Activated naive CD8-positive, alpha-beta T cell (primary cell): ENCODE results near the gene CHGA.

ENCODE experiments used
- H3K27ac Mint-ChIP-seq: one replicate; pipeline ENCODE4 v1.8.0; 2021; ENCODE audit warnings: mixed read lengths
- H3K27me3 Mint-ChIP-seq: one replicate; pipeline ENCODE4 v1.8.0; 2021; ENCODE audit warnings: mixed read lengths
- H3K36me3 Mint-ChIP-seq: one replicate; pipeline ENCODE4 v1.8.0; 2021; ENCODE audit warnings: mixed read lengths
- H3K4me1 Mint-ChIP-seq: one replicate; pipeline ENCODE4 v1.8.0; 2021; ENCODE audit warnings: low read depth, mixed read lengths
- H3K4me3 Mint-ChIP-seq: one replicate; pipeline ENCODE4 v1.8.0; 2021; ENCODE audit warnings: mild to moderate bottlenecking, mixed read lengths
- H3K9me3 Mint-ChIP-seq: one replicate; pipeline ENCODE4 v1.8.0; 2021; ENCODE audit warnings: low read depth, mixed read lengths

CHGA gene

GRCh38 chr14:92917956-92918355, 5.0 kb upstream of the CHGA start:
- H3K27ac Mint-ChIP-seq = no peak overlapping the region
- no peaks in the 10 kb centered on the region for H3K9me3 Mint-ChIP-seq
- peaks cover 23% of the 10 kb centered on the region for H3K27me3 Mint-ChIP-seq
- H3K36me3 Mint-ChIP-seq = no peaks in the 10 kb centered on the region
- H3K4me1 Mint-ChIP-seq = peaks cover 5% of the 10 kb centered on the region
- H3K4me3 Mint-ChIP-seq = no peak overlapping the region

DNA sequence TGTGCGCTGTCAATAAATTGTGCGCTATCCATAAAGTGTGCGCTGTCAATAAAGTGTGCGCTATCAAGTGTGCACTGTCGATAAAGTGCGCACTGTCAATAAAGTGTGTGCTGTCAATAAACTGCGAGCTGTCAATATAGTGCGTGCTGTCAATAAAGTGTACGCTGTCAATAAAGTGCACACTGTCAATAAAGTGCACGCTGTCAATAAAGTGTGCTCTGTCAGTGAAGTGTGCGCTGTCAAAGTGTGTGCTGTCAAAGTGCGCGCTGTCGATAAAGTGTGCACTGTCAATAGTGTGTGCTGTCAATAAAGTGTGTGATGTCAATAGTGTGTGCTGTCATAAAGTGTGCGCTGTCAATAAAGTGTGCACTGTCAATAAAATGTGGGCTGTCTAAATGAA, 2.9 kb upstream of the CHGA start:
- Mint-ChIP-seq H3K4me3 (no peak overlapping the region), H3K9me3 (no peaks in the 10 kb centered on the region), H3K36me3 (no peaks in the 10 kb centered on the region), H3K27me3 (peaks cover 25% of the 10 kb centered on the region), H3K4me1 (peaks cover 6% of the 10 kb centered on the region), H3K27ac (no peak overlapping the region)

DNA sequence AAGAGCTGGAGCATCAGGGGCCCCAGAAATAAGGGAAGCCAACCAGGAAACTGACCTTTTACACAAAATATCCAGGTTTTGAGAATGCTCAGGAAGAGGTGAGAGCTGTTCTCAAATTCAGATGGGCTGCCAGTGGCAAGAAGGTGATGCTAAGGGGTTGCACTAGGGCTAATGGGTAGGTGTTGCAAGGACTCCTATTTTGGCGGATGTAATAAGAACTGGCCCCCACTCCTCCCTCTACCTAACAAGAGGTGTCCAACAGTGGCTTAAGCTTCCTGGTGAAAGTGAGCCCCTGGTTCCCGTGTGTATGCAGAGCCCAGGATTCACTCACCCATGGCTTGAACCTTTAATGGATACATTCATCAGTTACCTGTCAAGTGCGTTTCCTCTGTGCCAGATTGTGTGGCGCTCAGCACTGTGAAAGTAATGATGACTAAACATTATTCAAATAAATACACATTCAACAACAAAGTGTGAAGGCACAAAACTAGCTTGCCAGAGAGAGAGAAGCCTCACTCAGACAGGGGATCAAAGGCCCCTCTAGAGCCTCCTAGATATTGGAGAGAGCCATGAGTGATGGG, 705 bp upstream of the CHGA start:
- no peaks in the 10 kb centered on the region for H3K9me3 Mint-ChIP-seq
- H3K4me3 Mint-ChIP-seq = no peak overlapping the region
- H3K36me3 Mint-ChIP-seq = no peaks in the 10 kb centered on the region
- H3K4me1 Mint-ChIP-seq = peaks cover 6% of the 10 kb centered on the region
- H3K27me3 Mint-ChIP-seq = peaks cover 25% of the 10 kb centered on the region
- H3K27ac Mint-ChIP-seq = no peak overlapping the region

DNA sequence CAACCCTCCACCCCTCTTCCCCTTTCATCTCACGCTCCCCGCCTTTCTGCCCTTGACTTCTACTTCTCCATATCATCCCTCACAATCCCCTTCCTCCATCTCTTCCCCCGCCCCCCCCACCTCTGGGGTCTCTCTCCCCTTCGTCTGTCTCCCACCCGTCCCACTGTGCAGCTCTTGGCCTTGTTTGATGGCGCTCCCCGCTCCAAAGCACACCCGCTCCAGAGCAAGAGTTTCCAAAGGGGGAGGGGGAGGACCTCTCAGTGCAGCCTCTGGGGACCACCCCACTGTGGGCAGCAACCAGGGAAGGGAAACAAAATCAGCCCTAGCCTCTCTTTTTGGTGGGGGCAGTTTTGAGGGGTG, 774 bp downstream of the CHGA start:
- Mint-ChIP-seq H3K4me1 (peaks cover 6% of the 10 kb centered on the region), H3K36me3 (no peaks in the 10 kb centered on the region), H3K27me3 (peaks cover 25% of the 10 kb centered on the region), H3K9me3 (no peaks in the 10 kb centered on the region), H3K27ac (no peak overlapping the region), H3K4me3 (no peak overlapping the region)

- H3K27me3 Mint-ChIP-seq = peaks cover 24% of the 10 kb centered on the region
- peaks cover 6% of the 10 kb centered on the region for H3K4me1 Mint-ChIP-seq
- H3K36me3 Mint-ChIP-seq = no peaks in the 10 kb centered on the region
- H3K4me3 Mint-ChIP-seq = no peak overlapping the region
- no peak overlapping the region for H3K27ac Mint-ChIP-seq
- no peaks in the 10 kb centered on the region for H3K9me3 Mint-ChIP-seq
Measured at GRCh38 chr14:92924247-92924646, 1.3 kb downstream of the CHGA start.

GRCh38 chr14:92925446-92925845, 2.5 kb downstream of the CHGA start:
- H3K4me1 Mint-ChIP-seq = peaks cover 6% of the 10 kb centered on the region
- H3K36me3 Mint-ChIP-seq = no peaks in the 10 kb centered on the region
- H3K4me3 Mint-ChIP-seq = no peak overlapping the region
- peaks cover 17% of the 10 kb centered on the region for H3K27me3 Mint-ChIP-seq
- no peaks in the 10 kb centered on the region for H3K9me3 Mint-ChIP-seq
- H3K27ac Mint-ChIP-seq = no peak overlapping the region

DNA sequence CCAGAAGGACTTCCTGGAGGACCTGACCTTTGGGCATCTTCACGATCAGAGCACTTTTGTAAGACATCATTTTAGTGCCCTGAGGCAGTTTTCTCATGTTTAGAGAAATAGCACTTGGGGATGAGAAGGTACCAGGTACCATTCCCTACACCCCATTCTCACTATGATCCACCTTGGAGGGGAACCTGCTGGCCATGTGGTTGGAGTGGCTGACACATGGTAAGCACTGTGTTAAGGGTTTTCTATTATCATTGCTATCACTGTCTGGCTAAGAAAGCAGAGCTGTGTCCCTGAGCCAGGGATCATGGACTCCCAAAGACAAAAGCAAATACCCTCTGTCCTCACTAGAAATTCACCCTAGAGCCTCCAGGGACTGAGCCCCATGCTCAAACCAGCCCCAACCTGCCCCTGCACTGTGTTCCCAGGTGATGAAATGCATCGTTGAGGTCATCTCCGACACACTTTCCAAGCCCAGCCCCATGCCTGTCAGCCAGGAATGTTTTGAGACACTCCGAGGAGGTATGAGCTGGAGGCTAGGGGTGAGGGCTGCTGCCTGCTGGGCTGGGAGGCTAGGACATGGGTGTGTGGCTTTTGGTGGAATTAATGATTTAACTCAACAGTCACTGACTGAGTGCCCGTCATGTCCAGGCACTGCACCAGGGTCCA, 3.4 kb downstream of the CHGA start:
- H3K4me1 Mint-ChIP-seq = peaks cover 6% of the 10 kb centered on the region
- H3K27ac Mint-ChIP-seq = no peak overlapping the region

GRCh38 chr14:92926931-92927330, 4.0 kb downstream of the CHGA start:
- peaks cover 10% of the 10 kb centered on the region for H3K27me3 Mint-ChIP-seq
- peaks cover 6% of the 10 kb centered on the region for H3K4me1 Mint-ChIP-seq
- no peak overlapping the region for H3K4me3 Mint-ChIP-seq
- no peak overlapping the region for H3K27ac Mint-ChIP-seq
- H3K9me3 Mint-ChIP-seq = no peaks in the 10 kb centered on the region
- no peaks in the 10 kb centered on the region for H3K36me3 Mint-ChIP-seq

More for the DNA sequence above, 3.4 kb downstream of the CHGA start:
- no peaks in the 10 kb centered on the region for H3K36me3 Mint-ChIP-seq
- peaks cover 13% of the 10 kb centered on the region for H3K27me3 Mint-ChIP-seq
- no peak overlapping the region for H3K4me3 Mint-ChIP-seq
- no peaks in the 10 kb centered on the region for H3K9me3 Mint-ChIP-seq

GRCh38 chr14:92927349-92928257, 4.7 kb downstream of the CHGA start:
- H3K9me3 Mint-ChIP-seq = no peaks in the 10 kb centered on the region
- H3K27me3 Mint-ChIP-seq = peaks cover 5% of the 10 kb centered on the region
- H3K4me3 Mint-ChIP-seq = no peak overlapping the region
- peaks cover 2% of the 10 kb centered on the region for H3K4me1 Mint-ChIP-seq
- H3K27ac Mint-ChIP-seq = no peak overlapping the region
- H3K36me3 Mint-ChIP-seq = no peaks in the 10 kb centered on the region

- Mint-ChIP-seq H3K4me1 (peaks cover 1% of the 10 kb centered on the region), H3K9me3 (no peaks in the 10 kb centered on the region), H3K4me3 (no peak overlapping the region), H3K36me3 (no peaks in the 10 kb centered on the region), H3K27ac (no peak overlapping the region), H3K27me3 (peaks cover 4% of the 10 kb centered on the region)
Measured at GRCh38 chr14:92928258-92928629, 5.3 kb downstream of the CHGA start.

DNA sequence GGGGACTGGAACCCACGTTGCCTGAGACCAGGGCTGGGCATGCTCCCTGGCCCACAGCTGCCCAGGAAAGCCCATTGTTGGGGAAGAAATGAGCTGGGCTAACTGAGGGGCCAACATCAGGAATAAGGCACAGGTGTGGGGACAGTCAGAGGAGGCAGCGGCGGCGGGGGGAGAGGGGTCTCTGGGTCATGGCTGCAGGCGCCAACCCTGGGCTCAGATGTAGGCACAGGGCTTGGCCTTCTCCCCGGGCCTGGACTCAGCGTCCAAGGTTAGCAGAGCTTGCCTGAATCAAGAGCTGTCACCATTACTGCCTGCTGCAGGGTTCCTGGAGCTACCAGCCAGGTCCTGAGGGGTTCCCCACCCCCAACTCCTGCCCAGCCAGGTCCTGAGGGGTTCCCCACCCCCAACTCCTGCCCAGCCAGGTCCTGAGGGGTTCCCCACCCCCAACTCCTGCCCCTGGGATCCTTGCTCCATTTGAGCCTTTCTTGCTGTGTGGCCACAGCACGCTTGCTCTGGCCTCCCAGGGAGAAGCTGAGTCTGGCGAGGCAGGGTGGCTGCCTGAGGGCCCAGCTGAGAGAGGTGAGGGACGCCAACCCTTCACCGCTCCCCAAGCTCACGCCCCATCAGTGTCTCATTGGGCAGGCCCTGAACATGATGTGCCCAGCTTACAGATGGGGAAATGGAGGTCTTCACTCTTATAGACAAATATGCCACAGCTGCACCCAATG, 6.2 kb downstream of the CHGA start:
- no peaks in the 10 kb centered on the region for H3K36me3 Mint-ChIP-seq
- H3K27me3 Mint-ChIP-seq = peaks cover 4% of the 10 kb centered on the region
- no peak overlapping the region for H3K4me3 Mint-ChIP-seq
- peaks cover 1% of the 10 kb centered on the region for H3K4me1 Mint-ChIP-seq
- no peak overlapping the region for H3K27ac Mint-ChIP-seq
- no peaks in the 10 kb centered on the region for H3K9me3 Mint-ChIP-seq

- no peak overlapping the region for H3K4me3 Mint-ChIP-seq
- H3K27me3 Mint-ChIP-seq = no peaks in the 10 kb centered on the region
- no peaks in the 10 kb centered on the region for H3K9me3 Mint-ChIP-seq
- no peaks in the 10 kb centered on the region for H3K36me3 Mint-ChIP-seq
- no peaks in the 10 kb centered on the region for H3K4me1 Mint-ChIP-seq
- H3K27ac Mint-ChIP-seq = no peak overlapping the region
Measured at GRCh38 chr14:92929689-92930608, 7.0 kb downstream of the CHGA start.

GRCh38 chr14:92930737-92931602, 8.0 kb downstream of the CHGA start:
- Mint-ChIP-seq H3K36me3 (no peaks in the 10 kb centered on the region), H3K27ac (no peak overlapping the region), H3K4me3 (no peak overlapping the region), H3K9me3 (no peaks in the 10 kb centered on the region), H3K4me1 (no peaks in the 10 kb centered on the region), H3K27me3 (no peaks in the 10 kb centered on the region)
